Superior temporal gyrus (tissue), 1 donor: ENCODE data around the gene TBC1D24.
"Not testable (repeated sequence)": the region's sequence is repeated elsewhere in the genome, so short reads cannot be mapped to it uniquely, and the experiment has no call there.

Experiments
- DNase-seq: peaks from one replicate; pipeline ENCODE4 v3.0.0-alpha.2; 2016; ENCODE audit errors: extremely low spot score

TBC1D24 gene

DNA sequence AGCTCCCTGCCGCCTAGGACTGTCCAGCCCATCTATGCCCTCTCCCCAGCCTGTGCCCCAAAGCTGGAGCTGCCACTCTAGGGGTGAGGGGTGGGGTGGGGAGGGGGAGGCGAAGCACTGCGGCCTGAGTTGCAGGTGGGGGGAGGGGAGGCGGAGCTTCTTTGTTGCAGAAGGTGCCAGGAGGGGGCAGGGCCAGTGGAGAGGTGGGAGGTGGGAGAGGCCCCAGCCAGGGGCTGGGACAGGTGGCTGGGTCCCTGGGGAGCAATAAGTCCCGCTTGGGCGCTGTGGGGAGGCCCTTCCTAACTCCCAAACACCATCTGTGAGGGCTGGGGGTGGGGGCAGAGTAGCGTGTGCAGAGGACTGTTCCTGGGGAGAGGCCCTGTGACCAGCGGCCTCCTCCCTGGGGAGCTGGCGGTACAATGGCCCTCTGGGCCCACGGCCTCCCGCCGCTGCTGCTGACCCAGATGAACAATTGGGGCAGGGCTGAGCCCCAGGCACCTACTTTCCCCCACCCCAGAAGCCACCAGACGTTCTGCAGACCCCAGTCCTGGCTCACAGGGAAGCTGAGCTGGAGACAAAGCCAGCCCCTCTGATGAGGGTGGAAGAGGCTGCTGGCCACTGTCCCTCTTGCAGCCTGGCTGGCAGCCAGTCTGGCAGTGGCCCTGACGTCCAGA is 6.1 kb upstream of the TBC1D24 start:
- no peak for DNase-seq

DNA sequence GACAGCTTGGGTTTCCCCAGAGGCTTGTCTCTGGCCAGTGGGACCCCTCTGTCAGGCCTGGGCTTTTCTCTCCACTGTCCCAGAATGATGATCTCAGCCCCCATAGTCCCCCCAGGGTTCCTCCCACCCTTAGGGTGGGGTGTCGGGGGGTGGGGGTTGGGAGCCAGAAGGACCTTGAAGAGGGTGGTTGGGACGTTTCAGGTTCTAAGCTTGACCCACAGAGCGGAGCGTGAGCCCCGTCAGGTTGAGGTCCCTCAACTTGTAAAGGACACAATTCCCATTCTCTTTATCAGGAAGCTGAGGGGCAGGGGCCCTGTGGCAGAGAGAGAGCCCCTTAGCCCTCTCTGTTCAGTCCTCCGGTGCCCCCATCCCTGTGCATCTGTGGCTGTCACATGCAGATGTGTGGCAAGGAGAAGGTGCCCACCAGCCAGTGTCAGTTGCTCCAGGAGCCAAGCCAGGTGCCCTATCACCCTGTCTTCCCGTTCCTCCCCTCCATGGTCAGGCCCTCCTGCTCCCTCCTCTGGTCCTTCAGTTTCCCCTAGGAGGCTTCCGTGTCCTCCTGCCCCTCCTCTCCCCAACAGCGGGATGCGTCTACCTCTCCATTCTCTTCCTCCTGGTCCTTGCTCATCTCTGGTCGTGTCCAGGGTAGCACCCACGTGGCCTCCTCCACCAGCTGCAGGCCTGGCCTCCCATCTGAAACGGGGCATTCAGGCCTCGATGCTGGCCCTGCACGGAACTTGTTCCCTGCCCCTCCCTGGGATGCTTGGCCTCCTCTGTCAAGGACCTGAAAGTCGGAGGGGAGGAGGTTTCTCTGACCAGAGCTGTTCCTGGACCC is 5.3 kb upstream of the TBC1D24 start:
- no peak for DNase-seq

DNA sequence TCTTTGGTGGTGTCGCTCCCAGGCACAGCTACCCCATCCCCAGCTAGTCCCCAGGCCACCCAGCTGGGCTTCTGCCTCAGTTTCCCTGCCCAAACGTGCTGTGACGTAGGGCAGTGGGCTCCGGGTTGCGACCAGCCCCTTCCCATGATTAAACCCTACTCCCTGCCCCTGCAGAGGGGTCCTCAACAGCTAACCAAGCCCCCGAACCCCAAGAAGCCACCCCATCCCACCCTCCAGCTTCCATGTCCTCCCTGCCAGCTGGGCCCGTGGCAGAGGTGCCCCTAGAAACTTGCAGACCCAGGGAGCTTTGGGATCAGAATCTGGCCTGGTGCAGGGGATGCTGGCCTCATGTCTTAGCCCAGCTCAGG is 4.7 kb upstream of the TBC1D24 start:
- no peak for DNase-seq

DNA sequence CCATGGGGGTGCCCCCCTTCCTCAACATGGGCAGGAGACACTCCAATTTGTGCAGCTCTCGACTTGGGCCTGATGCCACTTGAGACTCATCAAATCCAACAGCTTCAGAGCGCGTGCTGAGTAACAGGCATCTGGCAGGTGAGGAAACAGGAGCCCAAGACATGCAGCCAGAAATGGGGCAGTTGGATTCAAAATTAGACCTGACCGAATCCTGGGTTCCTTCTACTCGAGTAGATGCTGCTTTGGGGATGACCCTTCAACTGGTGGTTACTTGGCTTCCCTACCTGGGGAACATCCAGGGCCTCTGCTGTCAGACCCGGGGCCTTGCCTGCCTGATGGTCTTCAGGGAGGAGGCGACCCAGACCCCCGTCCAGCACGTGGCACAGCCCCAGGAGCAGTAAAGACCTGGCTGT is 4.3 kb upstream of the TBC1D24 start:
- DNase-seq, result no peak

DNA sequence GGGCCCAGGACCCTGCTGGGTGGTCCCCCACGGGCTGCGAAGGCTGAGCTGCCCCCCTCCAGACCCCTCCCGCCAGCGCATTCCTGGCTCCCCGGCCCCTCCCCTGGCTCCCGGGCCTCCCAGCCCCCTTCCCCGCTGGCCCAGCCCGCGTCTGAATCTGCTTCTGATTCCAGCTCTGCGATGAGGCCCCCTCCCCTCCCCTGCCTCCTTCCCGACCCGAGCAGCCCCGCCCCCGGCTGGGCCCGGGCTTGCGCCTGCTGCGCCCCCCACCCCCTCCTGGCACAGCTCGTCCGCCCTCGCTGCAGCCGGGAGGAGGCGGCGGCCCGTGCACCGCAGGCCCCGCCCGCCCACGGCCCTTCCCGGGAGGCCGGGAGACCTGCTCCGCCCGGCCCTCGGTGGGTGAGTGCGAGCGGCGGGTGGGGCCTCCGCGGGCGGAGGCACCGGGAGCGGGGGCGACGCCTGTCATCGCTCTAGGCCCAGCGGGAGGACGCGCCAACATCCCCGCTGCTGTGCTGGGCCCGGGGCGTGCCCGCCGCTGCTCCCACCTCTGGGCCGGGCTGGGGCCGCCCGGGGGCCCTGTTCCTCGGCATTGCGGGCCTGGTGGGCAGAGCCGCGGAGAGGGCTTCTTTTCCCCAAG is 3.8 kb upstream of the TBC1D24 start, which contains the start of gene NTN3:
TSS of gene NTN3 (plus strand) at position 282 of the 637 bp plus-strand sequence. CDS start 405 bp downstream, outside the sequence.
- no peak for DNase-seq

DNA sequence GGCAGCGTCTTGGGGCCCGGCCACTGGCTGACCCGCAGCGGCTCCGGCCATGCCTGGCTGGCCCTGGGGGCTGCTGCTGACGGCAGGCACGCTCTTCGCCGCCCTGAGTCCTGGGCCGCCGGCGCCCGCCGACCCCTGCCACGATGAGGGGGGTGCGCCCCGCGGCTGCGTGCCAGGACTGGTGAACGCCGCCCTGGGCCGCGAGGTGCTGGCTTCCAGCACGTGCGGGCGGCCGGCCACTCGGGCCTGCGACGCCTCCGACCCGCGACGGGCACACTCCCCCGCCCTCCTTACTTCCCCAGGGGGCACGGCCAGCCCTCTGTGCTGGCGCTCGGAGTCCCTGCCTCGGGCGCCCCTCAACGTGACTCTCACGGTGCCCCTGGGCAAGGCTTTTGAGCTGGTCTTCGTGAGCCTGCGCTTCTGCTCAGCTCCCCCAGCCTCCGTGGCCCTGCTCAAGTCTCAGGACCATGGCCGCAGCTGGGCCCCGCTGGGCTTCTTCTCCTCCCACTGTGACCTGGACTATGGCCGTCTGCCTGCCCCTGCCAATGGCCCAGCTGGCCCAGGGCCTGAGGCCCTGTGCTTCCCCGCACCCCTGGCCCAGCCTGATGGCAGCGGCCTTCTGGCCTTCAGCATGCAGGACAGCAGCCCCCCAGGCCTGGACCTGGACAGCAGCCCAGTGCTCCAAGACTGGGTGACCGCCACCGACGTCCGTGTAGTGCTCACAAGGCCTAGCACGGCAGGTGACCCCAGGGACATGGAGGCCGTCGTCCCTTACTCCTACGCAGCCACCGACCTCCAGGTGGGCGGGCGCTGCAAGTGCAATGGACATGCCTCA is 3.1 kb upstream of the TBC1D24 start:
- DNase-seq, result no peak

DNA sequence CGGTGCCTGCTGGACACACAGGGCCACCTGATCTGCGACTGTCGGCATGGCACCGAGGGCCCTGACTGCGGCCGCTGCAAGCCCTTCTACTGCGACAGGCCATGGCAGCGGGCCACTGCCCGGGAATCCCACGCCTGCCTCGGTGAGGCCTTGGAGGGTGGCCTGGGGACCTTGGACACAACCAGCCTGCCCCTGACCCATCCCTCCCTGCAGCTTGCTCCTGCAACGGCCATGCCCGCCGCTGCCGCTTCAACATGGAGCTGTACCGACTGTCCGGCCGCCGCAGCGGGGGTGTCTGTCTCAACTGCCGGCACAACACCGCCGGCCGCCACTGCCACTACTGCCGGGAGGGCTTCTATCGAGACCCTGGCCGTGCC is 2.5 kb upstream of the TBC1D24 start:
- no peak for DNase-seq

DNA sequence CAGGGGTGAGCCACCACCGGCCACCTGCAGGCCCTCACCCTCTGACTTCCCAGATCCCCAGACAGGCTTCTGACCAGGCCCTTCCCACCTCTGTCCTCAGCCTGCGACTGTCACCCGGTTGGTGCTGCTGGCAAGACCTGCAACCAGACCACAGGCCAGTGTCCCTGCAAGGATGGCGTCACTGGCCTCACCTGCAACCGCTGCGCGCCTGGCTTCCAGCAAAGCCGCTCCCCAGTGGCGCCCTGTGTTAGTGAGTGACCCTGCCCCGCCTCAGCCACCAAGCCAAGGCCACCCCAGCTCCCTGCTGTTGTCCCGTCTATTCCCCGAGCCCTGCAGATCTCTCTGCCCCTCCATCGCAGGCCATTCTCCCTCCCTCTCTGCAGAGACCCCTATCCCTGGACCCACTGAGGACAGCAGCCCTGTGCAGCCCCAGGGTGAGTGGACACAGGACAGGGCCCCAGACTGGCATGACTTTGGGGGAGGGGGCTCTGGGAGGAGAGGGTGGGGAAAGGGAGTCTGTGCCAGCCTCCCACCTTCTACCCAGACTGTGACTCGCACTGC is 2.0 kb upstream of the TBC1D24 start:
- no peak for DNase-seq

DNA sequence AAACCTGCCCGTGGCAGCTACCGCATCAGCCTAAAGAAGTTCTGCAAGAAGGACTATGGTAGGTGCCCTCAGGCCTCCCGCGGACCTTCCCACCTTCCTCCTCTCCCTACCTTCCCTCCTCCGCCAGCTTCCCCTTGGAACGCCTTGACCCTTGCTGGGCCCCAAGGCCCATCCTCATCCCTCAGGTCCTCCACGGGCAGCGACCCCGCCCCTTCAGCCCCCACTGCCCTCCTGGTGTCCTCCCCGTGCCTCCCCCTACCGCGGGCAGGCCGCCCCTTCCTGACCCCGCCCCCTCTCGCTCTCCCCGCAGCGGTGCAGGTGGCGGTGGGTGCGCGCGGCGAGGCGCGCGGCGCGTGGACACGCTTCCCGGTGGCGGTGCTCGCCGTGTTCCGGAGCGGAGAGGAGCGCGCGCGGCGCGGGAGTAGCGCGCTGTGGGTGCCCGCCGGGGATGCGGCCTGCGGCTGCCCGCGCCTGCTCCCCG is 1.4 kb upstream of the TBC1D24 start:
- no peak for DNase-seq

DNA sequence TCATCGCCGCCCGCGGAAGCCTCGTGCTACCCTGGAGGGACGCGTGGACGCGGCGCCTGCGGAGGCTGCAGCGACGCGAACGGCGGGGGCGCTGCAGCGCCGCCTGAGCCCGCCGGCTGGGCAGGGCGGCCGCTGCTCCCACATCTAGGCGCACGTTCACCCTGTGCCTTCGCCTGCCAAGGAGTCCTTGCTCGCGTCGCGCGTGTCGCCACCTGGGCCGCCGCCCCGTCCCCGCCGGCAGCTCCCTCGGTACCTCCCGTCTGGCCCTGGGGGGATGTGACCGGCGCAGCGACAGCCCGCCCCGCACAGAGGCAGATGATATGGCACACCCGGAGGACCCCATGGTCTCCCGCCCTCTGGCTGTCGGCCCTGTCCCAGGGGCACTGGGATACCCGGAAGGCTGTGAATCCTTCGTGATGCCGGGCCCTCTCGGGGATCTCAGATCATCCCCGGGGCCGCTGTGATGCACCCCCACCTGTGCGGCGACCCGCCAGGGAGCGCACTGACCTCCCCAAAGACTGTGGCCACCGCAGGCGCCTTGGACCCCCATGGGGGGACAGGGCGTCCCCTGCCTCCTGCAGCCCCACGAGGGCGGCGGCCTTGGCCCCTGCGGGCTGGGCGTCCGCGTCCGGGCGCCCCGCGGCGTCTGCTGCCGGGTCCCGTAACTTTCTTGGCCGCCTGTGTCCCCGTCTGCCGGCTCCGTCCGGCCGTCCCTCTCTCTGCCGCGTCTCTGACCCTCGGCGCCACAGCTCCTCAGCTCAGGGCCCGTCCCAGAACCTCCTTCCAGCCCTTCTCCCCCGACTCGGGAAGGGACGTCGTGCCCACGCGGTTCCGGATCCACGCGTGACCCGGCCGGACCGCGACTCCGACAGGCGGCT is 689 bp upstream of the TBC1D24 start:
- peak; percentile 59 for DNase-seq

DNA sequence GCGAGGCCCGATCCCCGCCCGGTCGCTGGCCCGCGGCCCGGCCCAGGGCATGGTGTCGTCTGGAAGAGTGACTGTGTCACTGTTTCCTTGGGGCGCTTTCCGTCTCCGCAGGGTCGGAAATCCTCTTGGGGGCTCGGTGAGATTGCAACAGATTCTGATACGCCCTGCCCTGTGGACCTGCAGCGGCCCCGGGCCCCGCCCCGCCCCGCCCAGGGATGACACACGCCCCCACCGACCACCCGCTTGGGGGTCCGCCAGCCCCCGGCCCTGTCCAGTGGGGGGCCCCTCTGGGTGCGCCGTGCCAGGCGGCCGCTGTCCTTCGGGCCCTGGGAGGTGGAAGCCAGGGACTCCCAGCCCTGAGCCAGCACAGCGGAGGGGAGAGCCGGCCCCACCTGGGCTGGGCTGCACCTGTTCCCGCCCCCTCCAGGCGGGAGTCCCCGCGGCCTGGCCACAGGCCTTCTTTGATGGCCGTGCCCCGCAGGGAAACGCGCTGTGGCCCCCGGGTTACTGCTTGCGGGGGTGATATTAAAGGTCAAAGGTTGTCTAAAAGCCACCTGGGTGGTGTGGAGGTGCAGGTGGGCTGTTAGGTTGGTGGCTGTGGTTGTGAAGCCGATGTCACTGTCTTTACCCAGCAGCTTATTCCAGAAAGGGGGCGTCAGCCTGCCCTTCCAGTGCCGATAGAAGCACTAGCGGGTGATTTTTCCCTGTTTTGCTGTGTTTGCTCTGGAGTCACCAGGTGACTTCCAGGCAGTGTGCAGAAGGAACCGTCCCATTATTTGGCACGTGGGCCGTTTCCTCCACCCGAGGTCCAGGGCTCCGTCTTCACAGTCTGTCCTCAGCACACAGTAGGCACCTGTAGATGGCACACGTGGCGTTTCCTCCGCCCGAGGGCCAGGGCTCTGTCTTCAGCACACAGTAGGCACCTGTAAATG is 752 bp downstream of the TBC1D24 start:
- no peak for DNase-seq

DNA sequence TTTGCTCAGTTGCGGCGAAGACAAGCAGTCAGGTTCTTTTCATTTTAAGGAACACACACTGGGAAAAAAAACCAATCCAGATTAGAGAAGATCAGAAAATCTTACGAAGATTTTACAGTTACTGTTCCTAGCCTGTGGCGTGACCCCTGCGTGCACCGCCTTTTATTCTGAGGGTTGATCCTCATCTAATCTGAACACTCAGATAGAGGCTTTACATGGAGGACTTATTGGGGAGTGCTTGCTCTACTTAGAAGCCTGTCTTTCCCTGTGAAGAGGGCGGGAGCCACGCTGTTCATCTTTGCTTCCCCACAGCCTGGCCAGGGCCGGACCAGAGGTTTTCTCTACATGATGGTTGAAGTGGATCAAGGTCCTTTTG is 1.4 kb downstream of the TBC1D24 start:
- no peak for DNase-seq

DNA sequence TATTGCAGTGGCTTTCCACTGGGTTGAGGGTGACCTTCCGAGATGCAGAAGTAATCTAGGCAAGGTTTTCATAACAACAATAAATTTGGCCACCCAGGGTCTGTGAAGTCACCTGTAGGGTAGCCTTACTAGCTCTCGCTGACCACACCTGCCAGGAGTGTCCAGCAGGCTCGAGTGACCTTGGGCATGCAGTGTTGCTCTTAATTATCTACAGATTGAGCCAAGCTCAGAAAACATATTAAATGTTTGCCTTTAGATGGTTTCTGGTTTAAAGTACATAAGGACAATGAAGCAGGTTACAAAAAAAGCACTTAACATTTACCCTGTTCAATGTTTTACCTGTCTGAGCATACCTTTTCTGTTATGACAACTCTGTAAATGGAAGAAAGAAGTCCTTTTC is 1.8 kb downstream of the TBC1D24 start:
- no peak for DNase-seq

DNA sequence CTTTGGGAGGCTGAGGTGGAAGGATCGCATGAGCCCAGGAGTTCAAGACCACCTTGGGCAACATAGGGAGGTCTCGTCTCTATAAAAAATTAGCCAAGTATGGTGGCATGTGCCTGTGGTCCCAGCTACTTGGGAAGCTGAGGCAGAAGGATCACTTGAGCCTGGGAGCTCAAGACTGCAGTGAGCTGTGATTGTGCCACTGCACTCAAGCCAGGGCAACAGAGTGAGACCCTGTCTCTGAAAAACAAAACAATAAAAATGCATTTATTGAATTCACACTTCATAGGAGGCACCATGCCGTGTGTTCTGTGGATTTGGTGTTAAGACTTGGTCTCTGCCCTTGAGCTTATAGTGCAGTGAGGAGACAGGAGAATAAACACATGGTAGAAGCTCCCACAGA is 2.4 kb downstream of the TBC1D24 start:
- DNase-seq, result no peak

DNA sequence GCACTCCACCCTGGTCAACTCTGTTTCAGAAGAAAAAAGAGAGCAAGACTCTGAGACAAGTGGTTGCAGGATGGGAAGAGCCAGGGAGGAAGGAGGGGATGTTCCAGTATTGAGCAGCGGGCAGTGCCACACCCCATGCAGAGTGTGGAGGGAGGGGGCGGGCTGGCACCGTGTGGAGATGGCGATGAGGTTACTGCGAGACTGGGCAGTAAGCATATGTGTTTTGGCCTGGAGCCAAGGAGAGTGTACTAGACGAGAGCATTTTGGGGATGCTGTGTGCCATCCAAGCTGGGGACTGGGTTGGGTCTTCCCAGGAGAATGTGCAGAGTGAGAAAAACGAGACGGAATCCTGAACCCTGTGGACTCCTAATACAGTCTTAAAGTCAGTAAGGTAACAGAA is 3.4 kb downstream of the TBC1D24 start:
- DNase-seq, result no peak

DNA sequence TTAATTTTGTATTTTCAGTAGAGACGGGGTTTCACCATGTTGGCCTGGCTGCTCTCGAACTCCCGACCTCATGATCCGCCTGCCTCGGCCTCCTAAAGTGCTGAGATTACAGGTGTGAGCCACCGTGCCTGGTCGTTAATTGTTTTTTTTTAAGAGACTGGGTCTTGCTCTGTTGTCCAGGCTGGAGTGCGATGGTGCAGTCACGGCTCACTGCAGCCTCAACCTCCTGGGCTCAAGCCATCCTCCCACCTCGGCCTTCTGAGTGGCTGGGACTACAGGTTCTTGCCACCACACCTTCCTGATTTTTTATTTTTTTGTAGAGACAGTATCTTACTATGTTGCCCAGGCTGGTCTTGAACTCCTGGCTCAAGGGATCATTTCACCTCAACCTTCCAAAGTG is 5.1 kb downstream of the TBC1D24 start:
- DNase-seq, result not testable (repeated sequence)

DNA sequence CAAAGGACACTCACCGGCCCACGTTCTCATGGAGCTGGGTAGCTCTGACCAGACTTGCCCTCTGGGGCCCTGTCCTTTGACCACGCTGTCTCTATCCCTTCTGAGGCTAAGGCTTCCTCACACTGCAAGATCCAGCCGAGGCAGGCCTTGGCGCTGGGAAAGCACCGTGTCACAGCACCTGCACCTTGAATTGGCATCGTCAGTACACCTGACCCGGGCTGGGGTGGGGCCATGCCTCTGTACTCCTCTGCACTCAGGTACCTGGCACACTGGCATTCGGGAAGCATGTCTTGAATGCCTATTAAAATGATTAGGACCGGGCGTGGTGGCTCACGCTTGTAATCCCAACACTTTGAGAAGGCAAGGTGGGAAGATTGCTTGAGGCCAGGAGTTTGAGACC is 6.0 kb downstream of the TBC1D24 start:
- DNase-seq, result no peak

DNA sequence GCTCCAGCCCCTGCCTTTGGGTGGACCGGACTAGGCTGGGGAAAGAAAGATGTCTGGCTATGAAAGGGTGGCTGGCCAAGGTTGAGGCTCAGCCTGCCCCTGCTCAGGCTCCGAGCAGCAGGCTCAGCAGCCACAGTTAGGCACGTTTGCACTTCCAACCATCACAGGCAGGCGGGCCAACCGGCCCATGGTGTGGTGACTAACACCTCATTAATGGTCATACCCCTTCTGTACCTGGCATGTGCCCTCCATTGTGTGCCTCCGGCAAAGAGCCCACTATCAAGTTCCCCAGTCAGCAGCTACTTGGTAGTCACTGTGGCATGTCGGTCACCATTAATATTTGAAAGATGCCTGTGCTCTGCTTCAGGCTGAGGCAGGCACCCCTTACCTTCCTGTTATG is 6.7 kb downstream of the TBC1D24 start:
- DNase-seq, result no peak

DNA sequence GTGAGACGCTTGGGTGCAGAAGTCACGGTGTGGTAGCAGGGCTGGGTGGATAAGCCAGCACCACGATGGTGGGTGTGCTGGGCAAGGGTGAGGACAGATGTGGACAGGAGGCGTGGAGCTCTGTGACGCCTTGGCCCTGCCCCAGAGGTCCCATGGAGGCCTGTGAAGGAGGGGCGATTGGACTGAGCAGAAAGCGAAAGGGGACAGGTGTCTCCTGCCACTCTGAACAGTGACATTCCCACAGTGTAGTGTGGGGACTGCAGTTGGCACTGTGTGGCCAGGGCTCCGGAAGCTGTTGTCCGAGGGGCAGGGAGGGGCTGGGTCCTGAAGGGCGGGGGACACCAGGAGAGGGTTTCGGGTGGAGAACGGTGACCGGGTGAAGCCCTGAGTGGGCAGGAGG is 7.3 kb downstream of the TBC1D24 start:
- no peak for DNase-seq
